Mucosa of descending colon (tissue), 3 donors: Measurements from ENCODE around the gene RP2. TPM values are rescaled to one million over a fixed set of nuclear protein-coding genes. Genes with fewer than 3 reads are reported as not detected.

ENCODE experiments used
- ATAC-seq: fragments of 200-7000 bp; cut with Tn5 transposase; one replicate; pipeline ENCODE4 v1.9.1; 2020; ENCODE audit warnings: mild to moderate bottlenecking, moderate library complexity
- DNase-seq, 3 donors: peaks; one replicate each; pipeline ENCODE4 v3.0.0-alpha.2; 2020
- H3K36me3 ChIP-seq: fragments of 200-600 bp; one replicate; pipeline ENCODE4 v1.8.0; 2021; ENCODE audit warnings: low read depth, mild to moderate bottlenecking
- H3K4me1 ChIP-seq: fragments of 200-600 bp; one replicate; pipeline ENCODE4 v1.8.0; 2021; ENCODE audit warnings: low read depth, mild to moderate bottlenecking
- H3K4me3 ChIP-seq: fragments of 200-600 bp; one replicate; pipeline ENCODE4 v1.8.0; 2021; ENCODE audit warnings: mild to moderate bottlenecking
- H3K9me3 ChIP-seq: fragments of 200-600 bp; one replicate; pipeline ENCODE4 v1.8.0; 2021; ENCODE audit warnings: mild to moderate bottlenecking
- CTCF ChIP-seq: fragments of 200-600 bp; IDR thresholded peaks from one replicate; pipeline ENCODE4 v1.8.0; 2022; ENCODE audit warnings: antibody characterized with exemption, mild to moderate bottlenecking
- intact Hi-C, 2 donors: fragments of 100-400 bp; cut with DNase I in 1 of 2; cut with micrococcal nuclease in 1 of 2; formaldehyde crosslinking; loops; one replicate each; pipeline versions ENCODE4 v1.11.0 to v1.11.1; 2022; cut with DNase I, micrococcal nuclease
- total RNA-seq, 3 donors: library from RNA; stranded (reverse); fragmentation: NEBNext Ultra II Directional in 2 of 3; extraction: Animal tissue kit (Norgen Biotek cat#: 25700) in 2 of 3; gene quantifications; one replicate each; pipeline versions ENCODE4 v1.2.1 to v1.2.4, GENCODE V29; 2021 to 2023
- donor health status: DM: no; HTN: no; CAD: no; lungs with moderate emphysema.
- donor health status: DM: no; HTN: no; CAD: no.
- donor health status: DM: no; HTN: yes; CAD: no.

RP2 gene
- total RNA-seq, 3 donors from 2014 or later: 12.1 to 16.9 (median 13.8) TPM

GRCh38 chrX:46866726-46867125 is 29.9 kb downstream of the RP2 start:
- no peak for ATAC-seq
- H3K4me3 ChIP-seq: no peak overlapping the region
- no peaks in the 10 kb centered on the region for H3K4me1 ChIP-seq
- no peak for TF ChIP-seq CTCF
- intact Hi-C loops: no loop called here
- DNase-seq: no peak
- no peaks in the 10 kb centered on the region for H3K36me3 ChIP-seq
- no peaks in the 10 kb centered on the region for H3K9me3 ChIP-seq

GRCh38 chrX:46873746-46874145 is 36.9 kb downstream of the RP2 start:
- Histone ChIP-seq H3K4me1 (no peaks in the 10 kb centered on the region), H3K36me3 (no peaks in the 10 kb centered on the region), H3K4me3 (no peak overlapping the region), H3K9me3 (no peaks in the 10 kb centered on the region)
- intact Hi-C loops: no loop called here
- no peak for TF ChIP-seq CTCF
- ATAC-seq (no peak), DNase-seq (no peak)

GRCh38 chrX:46876901-46877300 is 40.1 kb downstream of the RP2 start:
- TF ChIP-seq CTCF: no peak
- H3K4me1 ChIP-seq: no peaks in the 10 kb centered on the region
- no peak for ATAC-seq
- no peaks in the 10 kb centered on the region for H3K36me3 ChIP-seq
- intact Hi-C loops: no loop called here
- no peak for DNase-seq
- no peaks in the 10 kb centered on the region for H3K9me3 ChIP-seq
- no peak overlapping the region for H3K4me3 ChIP-seq

- no peak for ATAC-seq
- no peaks in the 10 kb centered on the region for H3K9me3 ChIP-seq
- no peak for TF ChIP-seq CTCF
- H3K4me1 ChIP-seq: no peaks in the 10 kb centered on the region
- intact Hi-C loops: no loop called here
- no peak for DNase-seq
- H3K36me3 ChIP-seq: no peaks in the 10 kb centered on the region
- H3K4me3 ChIP-seq: no peak overlapping the region
Observed at GRCh38 chrX:46882266-46882665, 45.4 kb downstream of the RP2 start.

GRCh38 chrX:46884799-46885198 is 48.0 kb downstream of the RP2 start:
- intact Hi-C loops: no loop called here
- ATAC-seq (no peak), DNase-seq (no peak)
- TF ChIP-seq CTCF: no peak
- no peaks in the 10 kb centered on the region for H3K36me3 ChIP-seq
- H3K9me3 ChIP-seq: no peaks in the 10 kb centered on the region
- H3K4me1 ChIP-seq: no peaks in the 10 kb centered on the region
- no peak overlapping the region for H3K4me3 ChIP-seq

GRCh38 chrX:46898207-46898606 is 61.4 kb downstream of the RP2 start:
- DNase-seq: no peak
- intact Hi-C loops: no loop called here

More at GRCh38 chrX:46898207-46898606, 61.4 kb downstream of the RP2 start:
- H3K4me3 ChIP-seq: no peak overlapping the region
- no peak for TF ChIP-seq CTCF
- no peaks in the 10 kb centered on the region for H3K36me3 ChIP-seq
- H3K9me3 ChIP-seq: no peaks in the 10 kb centered on the region
- H3K4me1 ChIP-seq: no peaks in the 10 kb centered on the region
- no peak for ATAC-seq
